Measurements from ENCODE around the gene ST6GALNAC3.

DNA sequence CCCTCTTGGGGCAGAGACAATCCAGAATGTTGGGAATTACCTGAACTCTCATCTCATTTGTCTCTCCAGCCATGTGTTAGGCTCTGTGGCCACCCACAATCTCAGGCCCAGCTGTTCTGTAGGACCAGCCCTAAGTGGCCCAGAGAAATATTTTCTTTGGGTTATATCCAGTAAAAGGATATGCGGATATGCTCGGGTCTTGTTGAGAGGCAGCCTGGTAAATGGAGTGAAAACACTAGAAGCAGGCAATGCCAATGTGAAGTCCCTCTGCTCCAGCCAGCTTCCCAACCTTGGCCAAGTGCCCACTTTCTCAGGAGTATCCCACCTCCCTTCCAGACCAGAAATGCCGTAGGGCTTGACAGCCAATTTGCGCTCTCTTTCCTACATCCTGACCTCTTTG lies 192.2 kb downstream of the ST6GALNAC3 start:
- TF ChIP-seq SETDB1 (IDR thresholded peaks at IDR 0.05; ENCODE audit: insufficient read length, low read length) (no peak), CTCF (tag by site-specific recombination; IDR thresholded peaks at IDR 0.05) (no peak), ZEB2 (tag by site-specific recombination; IDR thresholded peaks at IDR 0.05) (no peak), ZNF184 (tag by site-specific recombination; IDR thresholded peaks at IDR 0.05) (no peak), TCF7L2 (IDR thresholded peaks at IDR 0.05; ENCODE audit: borderline replicate concordance, low read depth, low read length) (no peak), ZNF174 (tag by site-specific recombination; IDR thresholded peaks at IDR 0.05) (no peak), REST (tag by site-specific recombination; IDR thresholded peaks at IDR 0.05) (no peak)

All from HEK293 (cell line).